ENCODE results near the gene GINS2. TPM values are rescaled to one million over a fixed set of nuclear protein-coding genes. Genes with fewer than 3 reads are reported as not detected.

GINS2 gene
- total RNA-seq, 1 experiment from 2014 or later: 53.3 TPM

GRCh38 chr16:85715169-85716021 lies 26.6 kb upstream of the GINS2 start (continued):
- TF ChIP-seq SRF (IDR thresholded peaks at IDR 0.05; ENCODE audit: low read depth): no peak

- Histone ChIP-seq H3K9ac (ENCODE audit: low read length) (no peak overlapping the region), H2AFZ (ENCODE audit: low read depth, low read length, poor library complexity, severe bottlenecking) (no peak overlapping the region), H3K4me2 (ENCODE audit: low read length) (no peak overlapping the region), H4K20me1 (ENCODE audit: insufficient read depth) (no peaks in the 10 kb centered on the region), H3K27me3 (ENCODE audit: insufficient read depth, low read length) (no peaks in the 10 kb centered on the region), H3K4me1 (ENCODE audit: control insufficient read depth in 1 of 2, insufficient read depth in 2 of 2, low read length in 2 of 2) (peaks cover 0 to 6% of the 10 kb centered on the region in 2 experiments; a peak in 2 of 4 replicates), H3K4me3 (replicated peaks in 1 of 2; ENCODE audit: low read depth in 1 of 2, low read length in 2 of 2) (no peak overlapping the region), H3K9me3 (ENCODE audit: control insufficient read depth in 1 of 2, insufficient read depth in 1 of 2, low read depth in 1 of 2, low read length in 2 of 2) (peaks cover 6% of the 10 kb centered on the region in 2 experiments; a peak in 2 of 4 replicates), H3K79me2 (ENCODE audit: insufficient read depth, low read length) (no peaks in the 10 kb centered on the region), H3K9me2 (ENCODE audit: insufficient read depth) (no peaks in the 10 kb centered on the region), H3K36me3 (ENCODE audit: control insufficient read depth in 1 of 2, insufficient read depth in 2 of 2, low read length in 2 of 2) (peaks cover 0 to 16% of the 10 kb centered on the region in 2 experiments; a peak in 1 of 4 replicates), H3K27ac (ENCODE audit: low read depth, low read length) (no peak overlapping the region)
- TF ChIP-seq JUND (IDR thresholded peaks at IDR 0.05) (no peak), SP1 (IDR thresholded peaks at IDR 0.05; ENCODE audit: low read depth) (no peak), ZNF274 (IDR thresholded peaks at IDR 0.05; ENCODE audit: low read depth, low read length) (no peak), ATF3 (IDR thresholded peaks at IDR 0.05) (no peak), POLR2A (IDR thresholded peaks at IDR 0.05; ENCODE audit: borderline replicate concordance, extremely low read depth, insufficient read depth, insufficient read length) (no peak), TCF7L2 (IDR thresholded peaks at IDR 0.05; ENCODE audit: borderline replicate concordance, extremely low read depth, insufficient read depth, insufficient read length) (no peak), CEBPB (IDR thresholded peaks at IDR 0.05; ENCODE audit: low read depth) (no peak), EZH2phosphoT487 (IDR thresholded peaks at IDR 0.05; ENCODE audit: borderline replicate concordance) (no peak), SIN3A (IDR thresholded peaks at IDR 0.05; ENCODE audit: low read depth) (no peak), ZFX (IDR thresholded peaks at IDR 0.05) (no peak), REST (IDR thresholded peaks at IDR 0.05; ENCODE audit: low read depth) (no peak), RAD21 (IDR thresholded peaks at IDR 0.05; ENCODE audit: low read depth) (no peak), MAX (IDR thresholded peaks at IDR 0.05) (no peak), POLR2AphosphoS5 (IDR thresholded peaks at IDR 0.05; ENCODE audit: low read depth, low read length) (no peak), CBX3 (IDR thresholded peaks at IDR 0.05; ENCODE audit: low read depth) (no peak)
- TF ChIP-seq, protein P1, sequence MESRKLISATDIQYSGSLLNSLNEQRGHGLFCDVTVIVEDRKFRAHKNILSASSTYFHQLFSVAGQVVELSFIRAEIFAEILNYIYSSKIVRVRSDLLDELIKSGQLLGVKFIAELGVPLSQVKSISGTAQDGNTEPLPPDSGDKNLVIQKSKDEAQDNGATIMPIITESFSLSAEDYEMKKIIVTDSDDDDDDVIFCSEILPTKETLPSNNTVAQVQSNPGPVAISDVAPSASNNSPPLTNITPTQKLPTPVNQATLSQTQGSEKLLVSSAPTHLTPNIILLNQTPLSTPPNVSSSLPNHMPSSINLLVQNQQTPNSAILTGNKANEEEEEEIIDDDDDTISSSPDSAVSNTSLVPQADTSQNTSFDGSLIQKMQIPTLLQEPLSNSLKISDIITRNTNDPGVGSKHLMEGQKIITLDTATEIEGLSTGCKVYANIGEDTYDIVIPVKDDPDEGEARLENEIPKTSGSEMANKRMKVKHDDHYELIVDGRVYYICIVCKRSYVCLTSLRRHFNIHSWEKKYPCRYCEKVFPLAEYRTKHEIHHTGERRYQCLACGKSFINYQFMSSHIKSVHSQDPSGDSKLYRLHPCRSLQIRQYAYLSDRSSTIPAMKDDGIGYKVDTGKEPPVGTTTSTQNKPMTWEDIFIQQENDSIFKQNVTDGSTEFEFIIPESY (IDR thresholded peaks at IDR 0.05; ENCODE audit: extremely low read depth, insufficient replicate concordance, low read length): no peak
- TF ChIP-seq, protein P2, sequence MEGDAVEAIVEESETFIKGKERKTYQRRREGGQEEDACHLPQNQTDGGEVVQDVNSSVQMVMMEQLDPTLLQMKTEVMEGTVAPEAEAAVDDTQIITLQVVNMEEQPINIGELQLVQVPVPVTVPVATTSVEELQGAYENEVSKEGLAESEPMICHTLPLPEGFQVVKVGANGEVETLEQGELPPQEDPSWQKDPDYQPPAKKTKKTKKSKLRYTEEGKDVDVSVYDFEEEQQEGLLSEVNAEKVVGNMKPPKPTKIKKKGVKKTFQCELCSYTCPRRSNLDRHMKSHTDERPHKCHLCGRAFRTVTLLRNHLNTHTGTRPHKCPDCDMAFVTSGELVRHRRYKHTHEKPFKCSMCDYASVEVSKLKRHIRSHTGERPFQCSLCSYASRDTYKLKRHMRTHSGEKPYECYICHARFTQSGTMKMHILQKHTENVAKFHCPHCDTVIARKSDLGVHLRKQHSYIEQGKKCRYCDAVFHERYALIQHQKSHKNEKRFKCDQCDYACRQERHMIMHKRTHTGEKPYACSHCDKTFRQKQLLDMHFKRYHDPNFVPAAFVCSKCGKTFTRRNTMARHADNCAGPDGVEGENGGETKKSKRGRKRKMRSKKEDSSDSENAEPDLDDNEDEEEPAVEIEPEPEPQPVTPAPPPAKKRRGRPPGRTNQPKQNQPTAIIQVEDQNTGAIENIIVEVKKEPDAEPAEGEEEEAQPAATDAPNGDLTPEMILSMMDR (IDR thresholded peaks at IDR 0.05 in 2 of 3, conservative IDR thresholded peaks at IDR 0.05 in 1 of 3; ENCODE audit: borderline replicate concordance in 1 of 3, insufficient read depth in 1 of 3, low read depth in 2 of 3, low read length in 2 of 3): no peak
- ChIA-PET RAD21 (ENCODE audit: low non-redundant PET in 1 of 2, low total read pairs in 2 of 2, uncharacterized antibody in 2 of 2, unreplicated experiment in 2 of 2) (no interaction called here), POLR2A (no interaction called here), CTCF (no interaction called here)
- BruUV-seq (replicated peaks): no TSS peak
- ATAC-seq: no peak
- no peak for DNase-seq (ENCODE audit: low read depth, low spot score)
- intact Hi-C loops (cut with micrococcal nuclease): no loop called here
Measured at GRCh38 chr16:85712801-85713200, 24.0 kb upstream of the GINS2 start.
